HEK293T (cell line): ENCODE measurements around the gene ATG7.

ENCODE experiments used
- CTCF ChIA-PET: fragments of 350-600 bp; formaldehyde crosslinking; extraction: SDS; loops from one replicate; lab custom pipeline; 2021; ENCODE audit warnings: antibody characterized with exemption, inconsistent platforms; lab: Yijun Ruan, JAX
- POLR2A ChIA-PET: fragments of 350-600 bp; formaldehyde crosslinking; extraction: SDS; loops from one replicate; lab custom pipeline; 2020; ENCODE audit warnings: antibody characterized with exemption, inconsistent platforms; lab: Yijun Ruan, JAX
- DNase-seq: peaks from one replicate; pipeline ENCODE4 v3.0.0; 2012; ENCODE audit warnings: mixed read lengths; ENCODE audit errors: extremely low spot score
- ARNT ChIP-seq: fragments of 450-650 bp; IDR thresholded peaks from 2 replicates; pipeline ENCODE4 v1.6.1; 2017; ENCODE audit warnings: mild to moderate bottlenecking
- BHLHE40 ChIP-seq: fragments of 450-650 bp; IDR thresholded peaks from 2 replicates; pipeline ENCODE4 v1.6.1; 2016; ENCODE audit warnings: mild to moderate bottlenecking, moderate library complexity, borderline replicate concordance
- CTBP1 ChIP-seq: fragments of 450-650 bp; IDR thresholded peaks from 2 replicates; pipeline ENCODE4 v1.6.1; 2016; ENCODE audit warnings: borderline replicate concordance
- ELF4 ChIP-seq: fragments of 450-650 bp; IDR thresholded peaks from 2 replicates; pipeline ENCODE4 v1.6.1; 2017; ENCODE audit warnings: antibody characterized with exemption
- FOXA1 ChIP-seq: fragments of 450-650 bp; IDR thresholded peaks from 2 replicates; pipeline ENCODE4 v1.6.1; 2016; ENCODE audit warnings: mild to moderate bottlenecking
- FOXK2 ChIP-seq: fragments of 450-650 bp; IDR thresholded peaks from 2 replicates; pipeline ENCODE4 v1.6.1; 2016; ENCODE audit warnings: mild to moderate bottlenecking
- FOXM1 ChIP-seq: fragments of 450-650 bp; IDR thresholded peaks from 2 replicates; pipeline ENCODE4 v1.6.1; 2017; ENCODE audit warnings: mild to moderate bottlenecking, borderline replicate concordance
- HDGF ChIP-seq: fragments of 450-650 bp; IDR thresholded peaks from 2 replicates; pipeline ENCODE4 v1.6.1; 2017; ENCODE audit warnings: antibody characterized with exemption, borderline replicate concordance
- L3MBTL2 ChIP-seq: fragments of 450-650 bp; conservative IDR thresholded peaks from 2 replicates; pipeline ENCODE4 v1.6.1; 2016; ENCODE audit warnings: mild to moderate bottlenecking
- LEF1 ChIP-seq: fragments of 450-650 bp; IDR thresholded peaks from 2 replicates; pipeline ENCODE4 v1.6.1; 2017; ENCODE audit warnings: mild to moderate bottlenecking, borderline replicate concordance
- NFRKB ChIP-seq: fragments of 450-650 bp; IDR thresholded peaks from 2 replicates; pipeline ENCODE4 v1.6.1; 2016; ENCODE audit warnings: mild to moderate bottlenecking, moderate library complexity
- PKNOX1 ChIP-seq: fragments of 450-650 bp; IDR thresholded peaks from 2 replicates; pipeline ENCODE4 v1.6.1; 2016
- SP1 ChIP-seq: fragments of 450-650 bp; IDR thresholded peaks from 2 replicates; pipeline ENCODE4 v1.6.1; 2017
- SUZ12 ChIP-seq: fragments of 450-650 bp; IDR thresholded peaks from 2 replicates; pipeline ENCODE4 v1.6.1; 2016; ENCODE audit warnings: mild to moderate bottlenecking
- TARDBP ChIP-seq: fragments of 450-650 bp; IDR thresholded peaks from 2 replicates; pipeline ENCODE4 v1.6.1; 2016
- ZNF384 ChIP-seq: fragments of 450-650 bp; IDR thresholded peaks from 2 replicates; pipeline ENCODE4 v1.6.1; 2016

ATG7 gene

GRCh38 chr3:11476735-11477144, 204.5 kb downstream of the ATG7 start:
- TF ChIP-seq PKNOX1 (no peak), CTBP1 (no peak), ARNT (no peak), ELF4 (no peak), SP1 (no peak), TARDBP (no peak), LEF1 (no peak), NFRKB (no peak), FOXK2 (no peak), SUZ12 (no peak), HDGF (no peak), FOXA1 (no peak), BHLHE40 (no peak), L3MBTL2 (no peak), FOXM1 (no peak)
- POLR2A ChIA-PET: no interaction called here
- CTCF ChIA-PET: no interaction called here
- no peak for DNase-seq

GRCh38 chr3:11477407-11477911, 205.3 kb downstream of the ATG7 start:
- ChIA-PET CTCF (interaction anchor here (0.6 kb wide), 1 partner anchor 50 kb away, joined by 3 read pairs; no protein-coding TSS in a partner anchor), POLR2A (no interaction called here)
- no peak for DNase-seq
- TF ChIP-seq PKNOX1 (no peak), ZNF384 (no peak), TARDBP (no peak), SUZ12 (no peak), NFRKB (no peak), CTBP1 (no peak), LEF1 (no peak), BHLHE40 (no peak), L3MBTL2 (no peak), SP1 (no peak), ELF4 (no peak), FOXM1 (no peak), ARNT (no peak), FOXK2 (no peak), HDGF (no peak), FOXA1 (no peak)

- ChIA-PET CTCF (interaction anchor here (0.6 kb wide), 1 partner anchor 51 kb away, joined by 3 read pairs; no protein-coding TSS in a partner anchor), POLR2A (no interaction called here)
- DNase-seq: no peak
- TF ChIP-seq LEF1 (no peak), FOXA1 (no peak), PKNOX1 (no peak), ZNF384 (no peak), HDGF (no peak), ARNT (no peak), FOXK2 (no peak), SUZ12 (no peak), SP1 (no peak), NFRKB (no peak), L3MBTL2 (no peak), CTBP1 (no peak), ELF4 (no peak), TARDBP (no peak), FOXM1 (no peak), BHLHE40 (no peak)
These were observed 206.0 kb downstream of the ATG7 start for GRCh38 chr3:11478167-11478566.

- no peak for TF ChIP-seq FOXK2
- ChIA-PET CTCF (no interaction called here), POLR2A (interaction anchor here (0.6 kb wide), 1 partner anchor 66 kb away, joined by 4 read pairs; no protein-coding TSS in a partner anchor)
- no peak for DNase-seq
These were observed 207.0 kb downstream of the ATG7 start for GRCh38 chr3:11479221-11479620.

- ChIA-PET CTCF (no interaction called here), POLR2A (no interaction called here)
- no peak for DNase-seq
- TF ChIP-seq PKNOX1 (peak; percentile 63), ARNT (no peak)
These were observed 208.6 kb downstream of the ATG7 start for GRCh38 chr3:11480663-11481298.

GRCh38 chr3:11481556-11481955, 209.4 kb downstream of the ATG7 start:
- ChIA-PET POLR2A (no interaction called here), CTCF (no interaction called here)
- TF ChIP-seq CTBP1 (no peak), L3MBTL2 (no peak), TARDBP (no peak), SUZ12 (no peak)
- no peak for DNase-seq
